HepG2 (cell line): ENCODE measurements around the gene SEPHS1. TPM values are rescaled to one million over a fixed set of nuclear protein-coding genes. Genes with fewer than 3 reads are reported as not detected.

ENCODE experiments used
- ASH2L ChIP-seq: fragments of 300-600, 200-600 bp; sonication (generic); IDR thresholded peaks from 2 replicates; pipeline ENCODE4 v1.7.0; 2017; ENCODE audit warnings: low read depth, mild to moderate bottlenecking, moderate library complexity, mixed read lengths, low read length; ENCODE audit not compliant: insufficient read length
- CBFB ChIP-seq: sonication (generic); formaldehyde crosslinking; IDR thresholded peaks from 2 replicates; pipeline ENCODE4 v1.4.0; 2020; ENCODE audit warnings: missing genetic modification reagents
- GABPB1 ChIP-seq: IDR thresholded peaks from 2 replicates; pipeline ENCODE4 v1.6.1; 2016; ENCODE audit warnings: mild to moderate bottlenecking, missing genetic modification reagents, moderate library complexity, missing compliant biosample characterization
- GATA4 ChIP-seq: sonication (generic); IDR thresholded peaks from 2 replicates; pipeline ENCODE4 v1.6.1; 2016; ENCODE audit warnings: antibody characterized with exemption, low read depth, borderline replicate concordance
- HOXA9 ChIP-seq: sonication (generic); formaldehyde crosslinking; IDR thresholded peaks from 2 replicates; pipeline ENCODE4 v1.8.1; 2022; ENCODE audit warnings: missing genetic modification reagents, mild to moderate bottlenecking, moderate library complexity, borderline replicate concordance
- NBN ChIP-seq: fragments of 450-650 bp; conservative IDR thresholded peaks from 2 replicates; pipeline ENCODE4 v1.6.1; 2017
- TCF7 ChIP-seq: sonication (generic); IDR thresholded peaks from 2 replicates; pipeline ENCODE4 v1.6.1; 2016; ENCODE audit warnings: antibody characterized with exemption, low read depth
- ZMYM2 ChIP-seq: sonication (generic); formaldehyde crosslinking; IDR thresholded peaks from 2 replicates; pipeline ENCODE4 v1.8.0; 2022; ENCODE audit warnings: mild to moderate bottlenecking, missing genetic modification reagents
- ZNF263 ChIP-seq: sonication (generic); formaldehyde crosslinking; IDR thresholded peaks from 2 replicates; pipeline ENCODE4 v1.4.0; 2020; ENCODE audit warnings: missing genetic modification reagents
- ZNF33B ChIP-seq: sonication (generic); formaldehyde crosslinking; IDR thresholded peaks from 2 replicates; pipeline ENCODE4 v1.5.1; 2020; ENCODE audit warnings: mild to moderate bottlenecking, missing genetic modification reagents
- ZNF577 ChIP-seq: sonication (generic); formaldehyde crosslinking; IDR thresholded peaks from 2 replicates; pipeline ENCODE4 v1.4.0; 2020; ENCODE audit warnings: mild to moderate bottlenecking, low read depth, missing genetic modification reagents, borderline replicate concordance
- ZNF772 ChIP-seq: sonication (generic); formaldehyde crosslinking; IDR thresholded peaks from 2 replicates; pipeline ENCODE4 v1.5.0; 2020; ENCODE audit warnings: mild to moderate bottlenecking, missing genetic modification reagents
- ZNF773 ChIP-seq: sonication (generic); formaldehyde crosslinking; IDR thresholded peaks from 2 replicates; pipeline ENCODE4 v1.4.0; 2020; ENCODE audit warnings: missing genetic modification reagents, borderline replicate concordance
- polyA plus RNA-seq, 8 experiments: library from polyadenylated mRNA; depleted of rRNA in 3 of 8; stranded (reverse) in 7 of 8; unstranded in 1 of 8; fragments of >200 nt; fragmentation: Illumina TruSeq in 4 of 8; extraction: Trizol in 4 of 8; gene quantifications; 2 replicates each; pipeline versions ENCODE4 v1.2.1 to v1.2.3, GENCODE V29; 2011 to 2016; ENCODE audit warnings: low read depth in 4 of 8, missing spikeins in 1 of 8, mixed read lengths in 1 of 8; ENCODE audit not compliant: insufficient read depth in 1 of 8
- total RNA-seq, 5 experiments: library from RNA; depleted of rRNA; stranded (reverse); fragments of >200 nt; fragmentation: Illumina TruSeq; extraction: Trizol; gene quantifications; 2 replicates each; pipeline ENCODE4 v1.2.3, GENCODE V29; 2016; ENCODE audit warnings: low read depth in 1 of 5
- TF ChIP-seq, protein P1 (sequence below), 2 experiments: fragments of 450-650 bp in 1 of 2; sonication (generic) in 1 of 2; formaldehyde crosslinking in 1 of 2; IDR thresholded peaks; 2 replicates each; pipeline versions ENCODE4 v1.6.1 to v1.8.0; 2016 to 2022; ENCODE audit warnings: antibody characterized with exemption in 1 of 2, mild to moderate bottlenecking in 1 of 2, missing genetic modification reagents in 1 of 2

SEPHS1 gene
- total and polyA plus RNA-seq, 2 of the 13 experiments (the other 11 are each of a cell fraction or from before 2014, with no cell fraction given) = 57.8 to 61.5 TPM

- no peak for TF ChIP-seq ZNF577 (CRISPR knock-in tag)
- TF ChIP-seq ZNF772 = peak; percentile 86
- peak; percentile 94 for TF ChIP-seq ZNF263
- no peak for TF ChIP-seq ZMYM2 (CRISPR knock-in tag)
- no peak for TF ChIP-seq HOXA9
- TF ChIP-seq, protein P1, sequence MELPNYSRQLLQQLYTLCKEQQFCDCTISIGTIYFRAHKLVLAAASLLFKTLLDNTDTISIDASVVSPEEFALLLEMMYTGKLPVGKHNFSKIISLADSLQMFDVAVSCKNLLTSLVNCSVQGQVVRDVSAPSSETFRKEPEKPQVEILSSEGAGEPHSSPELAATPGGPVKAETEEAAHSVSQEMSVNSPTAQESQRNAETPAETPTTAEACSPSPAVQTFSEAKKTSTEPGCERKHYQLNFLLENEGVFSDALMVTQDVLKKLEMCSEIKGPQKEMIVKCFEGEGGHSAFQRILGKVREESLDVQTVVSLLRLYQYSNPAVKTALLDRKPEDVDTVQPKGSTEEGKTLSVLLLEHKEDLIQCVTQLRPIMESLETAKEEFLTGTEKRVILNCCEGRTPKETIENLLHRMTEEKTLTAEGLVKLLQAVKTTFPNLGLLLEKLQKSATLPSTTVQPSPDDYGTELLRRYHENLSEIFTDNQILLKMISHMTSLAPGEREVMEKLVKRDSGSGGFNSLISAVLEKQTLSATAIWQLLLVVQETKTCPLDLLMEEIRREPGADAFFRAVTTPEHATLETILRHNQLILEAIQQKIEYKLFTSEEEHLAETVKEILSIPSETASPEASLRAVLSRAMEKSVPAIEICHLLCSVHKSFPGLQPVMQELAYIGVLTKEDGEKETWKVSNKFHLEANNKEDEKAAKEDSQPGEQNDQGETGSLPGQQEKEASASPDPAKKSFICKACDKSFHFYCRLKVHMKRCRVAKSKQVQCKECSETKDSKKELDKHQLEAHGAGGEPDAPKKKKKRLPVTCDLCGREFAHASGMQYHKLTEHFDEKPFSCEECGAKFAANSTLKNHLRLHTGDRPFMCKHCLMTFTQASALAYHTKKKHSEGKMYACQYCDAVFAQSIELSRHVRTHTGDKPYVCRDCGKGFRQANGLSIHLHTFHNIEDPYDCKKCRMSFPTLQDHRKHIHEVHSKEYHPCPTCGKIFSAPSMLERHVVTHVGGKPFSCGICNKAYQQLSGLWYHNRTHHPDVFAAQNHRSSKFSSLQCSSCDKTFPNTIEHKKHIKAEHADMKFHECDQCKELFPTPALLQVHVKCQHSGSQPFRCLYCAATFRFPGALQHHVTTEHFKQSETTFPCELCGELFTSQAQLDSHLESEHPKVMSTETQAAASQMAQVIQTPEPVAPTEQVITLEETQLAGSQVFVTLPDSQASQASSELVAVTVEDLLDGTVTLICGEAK (IDR thresholded peaks at IDR 0.05) = no peak
- TF ChIP-seq, protein P1 (CRISPR knock-in tag; IDR thresholded peaks at IDR 0.05) = peak; percentile 53; the same call in 1 of the 2 replicates
- peak; percentile 45 for TF ChIP-seq ASH2L
- peak; percentile 36 for TF ChIP-seq GATA4
- TF ChIP-seq TCF7 = no peak; the same call in 1 of the 2 replicates
- peak; percentile 54 for TF ChIP-seq GABPB1
- no peak for TF ChIP-seq CBFB (CRISPR knock-in tag)
- no peak for TF ChIP-seq NBN
- TF ChIP-seq ZNF773 (CRISPR knock-in tag) = 0 out of 2 replicates have a peak, but pooled peaks have one; percentile 52
- no peak for TF ChIP-seq ZNF33B (CRISPR knock-in tag)
Observed at GRCh38 chr10:13299437-13300287, 48.4 kb downstream of the SEPHS1 start, which contains the start of gene PHYH (continued).
